AG08395 (cell line): ENCODE data around the gene ZFYVE19.

Experiments
- DNase-seq: peaks from one replicate; pipeline ENCODE4 v3.0.0; 2012; ENCODE audit warnings: mixed read lengths, low spot score

Gene ZFYVE19, protein sequence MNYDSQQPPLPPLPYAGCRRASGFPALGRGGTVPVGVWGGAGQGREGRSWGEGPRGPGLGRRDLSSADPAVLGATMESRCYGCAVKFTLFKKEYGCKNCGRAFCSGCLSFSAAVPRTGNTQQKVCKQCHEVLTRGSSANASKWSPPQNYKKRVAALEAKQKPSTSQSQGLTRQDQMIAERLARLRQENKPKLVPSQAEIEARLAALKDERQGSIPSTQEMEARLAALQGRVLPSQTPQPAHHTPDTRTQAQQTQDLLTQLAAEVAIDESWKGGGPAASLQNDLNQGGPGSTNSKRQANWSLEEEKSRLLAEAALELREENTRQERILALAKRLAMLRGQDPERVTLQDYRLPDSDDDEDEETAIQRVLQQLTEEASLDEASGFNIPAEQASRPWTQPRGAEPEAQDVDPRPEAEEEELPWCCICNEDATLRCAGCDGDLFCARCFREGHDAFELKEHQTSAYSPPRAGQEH

DNA sequence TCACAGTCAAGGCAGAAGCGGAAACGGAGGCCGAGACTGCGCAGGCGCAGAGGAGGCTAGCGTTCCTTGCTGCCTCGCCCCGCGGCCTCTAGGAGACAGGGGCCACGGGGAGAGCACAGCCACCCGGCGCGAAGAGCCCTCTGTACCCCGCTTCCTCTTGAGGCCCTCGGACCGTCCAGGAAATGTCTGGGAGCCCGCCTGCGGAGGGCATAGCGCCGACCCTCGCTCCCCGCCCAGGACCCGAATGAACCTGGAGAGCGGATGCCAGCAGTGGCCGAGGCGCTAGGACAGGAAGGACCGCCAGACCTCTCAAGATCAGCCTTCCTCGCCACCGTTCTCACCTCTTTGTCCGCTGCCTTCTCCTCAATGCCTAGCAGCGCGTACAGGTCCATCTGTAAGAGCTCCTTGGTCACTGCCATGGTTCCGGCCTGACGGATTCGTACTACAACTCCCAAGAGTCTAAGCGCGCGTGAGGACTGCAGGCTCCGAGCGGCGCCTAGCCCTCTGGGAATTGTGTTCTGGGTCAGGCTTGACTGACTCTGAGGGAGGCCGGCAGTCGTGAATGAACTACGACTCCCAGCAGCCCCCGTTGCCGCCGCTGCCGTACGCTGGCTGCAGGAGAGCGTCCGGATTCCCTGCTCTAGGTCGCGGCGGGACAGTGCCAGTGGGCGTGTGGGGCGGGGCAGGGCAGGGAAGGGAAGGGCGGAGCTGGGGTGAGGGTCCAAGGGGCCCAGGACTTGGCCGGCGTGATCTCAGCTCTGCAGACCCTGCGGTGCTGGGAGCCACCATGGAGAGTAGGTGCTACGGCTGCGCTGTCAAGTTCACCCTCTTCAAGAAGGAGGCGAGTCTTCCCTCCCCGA, at the start of gene ZFYVE19, which contains the start of gene DNAJC17:
TSS of gene ZFYVE19 (plus strand) at position 62 of the 860 bp plus-strand sequence. CDS start at position 563, 501 bp downstream.
TSS of gene DNAJC17 (minus strand) at position 446 of the 860 bp plus-strand sequence. CDS start at position 419, 27 bp downstream.
- DNase-seq, result peak; percentile 96

DNA sequence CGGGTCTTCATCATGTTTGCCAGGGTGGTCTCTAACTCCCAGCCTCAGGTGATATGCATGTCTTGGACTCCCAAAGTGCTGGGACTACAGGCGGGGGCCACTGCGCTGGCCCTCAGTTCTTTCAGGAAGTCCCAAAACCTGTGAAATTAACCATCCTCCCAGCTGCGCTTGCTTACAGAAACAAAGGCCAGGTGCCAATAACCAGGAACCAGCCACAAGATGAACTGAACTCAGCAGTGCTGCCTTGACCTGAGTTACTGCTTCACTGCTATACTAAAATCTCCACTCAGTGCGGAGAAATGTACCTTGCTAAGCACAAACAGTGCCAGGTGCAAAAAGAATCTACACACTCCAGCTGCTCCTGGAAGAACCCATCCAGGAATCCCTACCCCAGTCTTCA, 46.9 kb upstream of the ZFYVE19 start:
- DNase-seq, result no peak

DNA sequence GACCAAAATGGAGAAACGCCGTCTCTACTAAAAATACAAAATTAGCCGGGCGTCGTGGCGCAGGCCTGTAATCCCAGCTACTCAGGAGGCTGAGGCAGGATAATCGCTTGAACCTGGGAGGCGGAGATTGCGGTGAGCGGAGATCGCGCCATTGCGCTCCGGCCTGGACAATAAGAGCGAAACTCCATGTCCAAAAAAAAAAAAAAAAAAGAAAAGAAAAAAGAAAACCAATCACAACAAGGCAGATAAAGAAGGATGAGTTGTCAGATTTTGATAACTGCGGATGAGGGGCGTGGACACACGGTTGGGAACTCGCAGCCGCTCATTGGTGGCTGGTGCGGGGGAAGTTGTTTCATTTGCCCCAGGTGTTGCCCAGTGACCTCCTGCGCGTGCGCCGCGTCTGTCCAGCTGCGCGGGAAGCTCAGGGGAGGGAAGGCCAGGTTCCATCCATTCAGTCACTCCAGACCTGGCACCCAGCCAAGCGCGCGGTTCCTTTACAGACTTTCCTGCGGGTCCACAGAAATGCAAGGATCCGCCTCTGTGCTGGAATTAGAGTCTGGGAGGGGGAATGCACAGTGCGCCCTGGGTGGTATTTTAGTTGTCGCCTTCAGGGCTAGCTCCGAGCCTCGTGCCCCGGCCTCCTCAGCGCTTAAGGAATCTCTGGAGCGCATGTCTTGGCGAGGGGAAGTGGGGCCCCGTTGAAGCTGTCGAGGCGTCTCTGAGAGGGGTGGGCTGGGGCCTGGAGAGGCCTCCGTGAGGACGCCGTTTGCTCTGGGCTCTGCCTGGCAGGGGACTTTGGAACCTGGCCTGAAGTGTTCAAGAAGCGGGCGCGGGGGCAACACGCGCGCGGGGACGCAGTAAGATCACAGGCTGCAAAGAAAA, 43.7 kb upstream of the ZFYVE19 start:
- DNase-seq, result peak; percentile 26

DNA sequence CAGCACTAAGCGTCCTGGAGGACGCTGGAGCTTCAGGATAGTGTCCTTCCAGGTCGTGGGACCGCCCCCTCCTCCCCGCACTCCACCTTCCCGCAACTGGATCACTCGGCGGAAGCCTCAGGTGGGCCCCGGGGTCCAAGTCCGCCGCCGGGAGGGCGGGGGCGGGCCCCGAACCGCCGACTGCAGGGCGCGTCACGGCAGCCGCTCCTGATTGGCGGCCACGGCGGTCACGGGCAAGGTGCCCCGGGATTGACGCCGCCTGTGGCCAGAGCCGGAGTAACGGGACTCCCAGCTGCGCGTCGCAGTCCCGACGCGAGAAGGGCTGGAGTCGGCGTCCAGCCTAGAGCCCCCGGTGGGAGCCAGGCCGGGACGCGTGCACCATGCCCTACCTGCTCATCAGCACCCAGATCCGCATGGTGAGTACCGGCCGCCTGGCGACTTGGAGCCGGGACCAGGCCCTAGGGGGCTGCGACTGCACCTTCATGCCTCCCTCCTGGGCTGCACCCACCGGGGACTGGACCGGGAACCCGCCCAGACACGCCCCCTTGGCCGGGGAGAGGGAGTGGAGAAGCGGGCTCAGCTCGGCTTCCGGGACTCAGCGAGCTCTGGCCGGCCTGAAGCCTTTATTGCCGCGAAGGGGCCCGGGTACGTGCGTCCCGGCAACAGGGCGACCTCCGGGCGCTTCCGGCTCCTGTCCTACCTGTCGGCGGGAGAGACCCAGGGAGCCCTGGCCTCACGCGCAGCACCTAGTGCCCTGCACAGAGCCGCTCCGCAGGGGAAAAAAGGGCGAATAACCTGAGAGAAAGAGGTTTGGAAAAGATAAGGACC, 42.9 kb upstream of the ZFYVE19 start, which contains the start of gene GCHFR:
TSS of gene GCHFR (plus strand) at position 268 of the 828 bp plus-strand sequence. CDS start at position 381, 113 bp downstream.
- peak; percentile 80 for DNase-seq

DNA sequence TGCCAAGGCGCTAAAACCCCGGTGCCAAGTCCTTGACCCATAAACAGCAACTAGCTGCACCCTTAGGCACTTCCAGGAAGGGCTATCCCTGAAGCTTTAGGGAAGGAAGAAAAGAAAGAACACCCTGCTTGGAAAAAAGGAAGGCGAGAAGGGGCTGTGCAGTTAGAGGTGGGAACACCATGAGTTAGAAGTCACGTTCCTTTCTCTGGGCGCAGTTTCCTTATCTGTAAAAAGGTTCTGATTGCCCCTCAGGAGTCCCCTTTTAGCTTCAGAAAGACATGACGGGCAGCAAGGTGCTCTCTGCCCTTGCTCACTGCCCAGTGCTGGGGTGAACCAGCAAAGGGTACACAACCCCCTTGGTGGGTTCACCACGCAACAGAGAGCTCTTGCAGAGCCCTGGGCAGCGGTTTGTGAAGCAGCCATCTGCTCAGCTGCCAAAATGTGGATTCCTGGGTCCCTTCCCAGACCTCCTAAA, 42.2 kb upstream of the ZFYVE19 start:
- DNase-seq, result no peak

DNA sequence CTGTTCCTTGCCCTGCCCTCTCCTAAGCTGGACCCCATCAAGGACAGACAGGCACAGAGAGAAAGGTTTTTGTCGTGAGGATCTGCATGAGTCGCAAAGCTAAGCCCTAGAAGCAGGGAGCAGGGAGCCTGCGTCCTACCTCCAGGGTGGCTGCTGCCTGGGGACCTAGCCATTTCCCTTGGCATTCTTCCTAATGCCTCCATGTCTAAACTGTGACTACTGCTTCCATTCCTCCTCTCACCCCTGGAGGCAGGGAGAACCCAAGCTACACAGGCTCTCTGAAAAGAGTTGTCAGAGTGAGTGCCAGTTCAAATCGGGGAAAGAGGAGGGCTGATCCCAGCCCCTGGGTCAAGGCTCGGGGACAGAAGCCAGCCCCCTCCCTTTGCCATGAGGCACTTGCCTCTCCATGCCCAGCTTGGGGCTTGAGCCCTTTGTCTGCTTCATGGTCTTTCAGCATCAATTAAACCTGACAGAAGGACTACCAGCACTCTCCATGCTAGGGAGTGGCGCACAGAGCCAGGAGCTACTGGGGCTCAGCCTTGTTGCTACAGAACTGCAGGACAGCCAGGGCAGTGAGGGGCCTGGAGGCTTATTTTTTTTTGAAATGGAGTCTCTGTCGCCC, 40.6 kb upstream of the ZFYVE19 start:
- peak; percentile 40 for DNase-seq

DNA sequence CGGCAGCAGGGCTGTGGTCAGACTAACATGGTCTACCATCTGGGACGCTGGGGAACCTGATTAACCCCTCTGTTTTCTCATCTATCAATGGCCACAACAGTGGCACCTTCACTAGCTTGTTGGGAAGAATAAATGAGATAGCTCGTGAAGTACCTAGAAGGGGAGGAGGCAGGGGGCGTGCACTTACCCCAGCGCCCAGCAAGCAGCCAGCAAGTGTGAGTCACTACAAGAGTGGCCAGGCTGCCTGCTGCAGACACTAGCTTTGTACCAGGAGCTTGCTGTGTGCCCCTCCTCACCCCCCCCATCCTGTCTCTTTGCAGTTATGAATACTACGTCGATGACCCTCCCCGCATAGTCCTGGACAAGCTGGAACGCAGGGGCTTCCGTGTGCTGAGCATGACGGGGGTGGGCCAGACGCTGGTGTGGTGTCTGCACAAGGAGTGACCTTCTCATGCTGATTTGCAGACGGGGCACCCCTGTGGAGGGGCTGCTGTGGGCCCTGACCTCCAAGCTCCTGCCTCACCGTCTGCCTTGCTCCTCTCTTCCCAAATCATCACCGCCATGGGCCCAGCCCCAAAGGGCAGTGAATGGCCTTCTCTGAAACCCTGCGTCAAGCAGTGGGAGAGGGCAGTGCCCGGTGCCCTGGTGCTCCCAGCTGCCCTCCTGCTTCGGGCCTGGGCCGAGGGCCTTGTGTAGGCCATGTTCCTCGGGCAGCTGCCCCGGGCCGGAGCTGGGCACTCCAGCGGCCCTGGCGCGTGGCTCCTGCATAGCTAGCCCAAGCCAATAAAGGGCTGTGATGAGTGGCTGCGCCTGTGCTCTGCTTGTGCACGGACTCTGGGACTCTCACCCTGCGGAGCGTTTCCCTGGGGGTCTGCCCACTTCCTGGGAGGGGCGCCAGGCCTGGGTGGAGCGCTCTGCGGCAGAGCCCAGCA, 39.7 kb upstream of the ZFYVE19 start:
- peak; percentile 29 for DNase-seq

DNA sequence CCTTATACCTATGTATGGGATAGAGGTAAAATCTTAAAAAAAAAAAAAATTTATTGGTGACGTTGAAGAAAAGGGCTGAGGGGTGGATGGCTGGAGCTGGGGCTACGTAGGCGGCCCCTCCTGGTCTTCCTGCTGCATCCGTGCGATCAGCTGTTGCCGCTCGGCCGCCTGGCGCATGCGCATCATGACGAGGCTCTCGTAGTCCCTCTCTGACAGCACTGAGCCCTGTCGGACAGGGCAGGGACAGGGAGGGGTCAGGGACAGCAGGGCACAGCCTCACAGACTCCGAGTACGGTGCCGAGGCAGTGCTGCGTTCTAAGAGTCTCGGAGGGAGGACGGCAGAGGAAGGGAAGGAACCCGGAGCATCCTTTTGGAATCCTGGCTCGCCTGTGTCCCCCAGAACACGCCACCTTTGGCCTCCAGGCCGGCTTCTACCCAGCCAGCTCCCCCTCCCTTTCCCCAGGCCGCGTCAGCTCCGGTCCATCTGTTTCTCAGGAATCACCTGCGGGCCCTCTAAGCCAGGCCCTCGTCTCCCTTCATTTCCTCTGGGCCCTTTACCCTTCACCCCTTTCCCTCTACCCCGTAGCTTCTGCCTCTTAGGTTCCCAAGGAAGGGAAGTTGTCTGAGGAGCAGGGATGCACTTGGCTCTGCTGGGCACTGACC, 38.9 kb upstream of the ZFYVE19 start:
- no peak for DNase-seq

DNA sequence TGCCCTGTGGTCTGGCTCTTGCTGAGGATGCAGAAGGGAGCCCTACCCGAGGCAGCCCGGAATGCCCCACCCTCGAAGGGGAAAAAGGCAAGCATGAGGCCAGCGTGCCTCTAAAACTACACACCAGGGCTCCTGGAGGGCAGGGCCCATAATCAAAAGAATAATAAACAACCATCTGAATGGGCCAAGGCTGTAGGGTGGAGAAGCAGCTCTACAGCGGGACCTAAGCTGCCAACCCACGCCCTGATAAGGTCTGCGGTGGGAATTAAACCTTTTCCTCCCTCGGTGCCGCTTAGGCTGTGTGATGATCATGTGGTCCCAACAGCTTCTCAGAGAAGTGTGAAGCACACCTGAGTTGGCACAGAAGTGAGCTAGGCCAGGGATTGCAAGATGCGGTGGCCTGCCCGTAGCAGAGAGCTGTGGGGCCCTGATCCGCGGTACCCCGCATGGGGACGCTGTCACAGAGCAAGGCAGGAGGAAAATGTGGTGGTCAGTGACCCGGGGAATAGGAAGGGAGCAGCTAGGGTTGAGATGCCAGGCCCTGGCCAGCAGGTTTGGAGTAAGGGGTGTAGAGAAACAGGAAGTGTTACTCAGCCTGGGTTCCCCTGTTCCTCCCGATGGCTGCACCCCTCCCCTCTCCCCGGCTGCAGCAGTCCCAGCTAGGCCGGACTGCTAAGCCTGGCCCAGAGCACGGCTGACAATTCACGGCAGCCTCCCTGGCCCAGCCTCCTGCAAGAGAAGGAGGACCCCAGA, 38.2 kb upstream of the ZFYVE19 start:
- no peak for DNase-seq

DNA sequence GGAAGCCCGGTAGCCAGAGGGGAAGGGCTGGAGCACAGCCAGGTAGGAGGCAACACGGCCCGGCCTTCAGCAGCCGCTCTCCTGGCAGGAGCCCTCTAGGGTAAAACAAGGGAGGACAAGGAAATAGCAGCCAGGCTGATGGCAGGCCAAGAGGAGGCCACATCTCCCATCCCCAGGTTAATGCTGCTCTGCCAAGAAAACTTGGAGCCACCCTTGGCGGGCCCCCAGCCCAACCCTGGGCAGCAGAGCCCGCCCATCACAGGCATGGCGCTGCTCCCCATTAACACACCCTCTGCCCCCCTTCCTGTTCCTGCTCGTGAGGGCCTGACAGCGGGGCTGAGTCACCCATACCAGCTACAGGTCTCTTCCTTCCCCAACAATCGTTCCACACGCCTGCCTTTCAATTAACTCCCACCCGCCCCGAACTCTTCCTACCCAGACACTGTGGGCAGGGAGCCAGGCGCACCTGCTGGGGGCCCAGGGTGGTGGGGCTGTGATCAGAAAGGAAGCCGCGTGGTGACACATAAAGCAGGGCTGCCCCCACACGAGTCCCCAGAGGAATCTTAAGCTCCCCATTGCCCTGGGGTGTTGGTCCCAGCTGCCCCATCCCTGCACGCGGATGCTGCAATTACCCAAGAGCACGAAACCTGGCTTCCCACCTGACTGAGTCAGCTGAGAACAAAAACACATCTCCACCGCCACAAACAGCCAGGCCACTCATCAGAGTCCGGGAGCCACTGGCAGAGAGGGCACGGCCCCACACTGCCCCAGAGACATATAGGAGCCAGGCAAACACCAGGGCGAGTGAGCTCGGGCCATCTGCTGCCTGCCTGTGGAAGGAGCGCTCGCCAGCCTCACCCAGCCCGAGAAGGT, 37.4 kb upstream of the ZFYVE19 start, which contains the start of gene C15orf62:
TSS of gene C15orf62 (plus strand) at position 707 of the 873 bp plus-strand sequence. CDS start 516 bp downstream, outside the sequence.
- DNase-seq, result no peak

DNA sequence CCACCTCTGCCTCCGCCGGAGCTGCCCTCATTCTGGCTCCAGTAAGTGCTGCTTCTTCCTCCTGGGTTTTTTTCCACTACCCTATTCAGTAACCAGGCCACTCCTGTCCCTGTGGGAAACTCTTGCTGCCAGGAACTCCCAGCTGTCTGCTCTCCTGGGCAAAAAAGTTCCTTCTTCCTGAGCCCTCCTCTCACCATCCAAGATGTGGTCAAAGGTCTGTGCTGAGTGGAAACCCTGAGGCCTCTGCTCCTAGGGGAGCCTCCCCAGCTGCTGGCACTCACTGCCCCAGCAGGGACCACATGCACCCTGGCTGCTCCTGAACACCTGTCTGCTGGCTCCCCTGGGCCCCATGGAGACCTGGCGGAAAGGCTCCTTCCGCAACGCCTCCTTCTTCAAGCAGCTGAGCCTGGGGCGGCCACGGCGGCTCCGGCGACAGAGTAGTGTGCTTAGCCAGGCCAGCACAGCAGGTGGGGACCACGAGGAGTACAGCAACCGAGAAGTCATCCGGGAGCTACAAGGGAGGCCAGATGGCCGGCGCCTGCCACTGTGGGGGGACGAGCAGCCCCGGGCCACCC, 36.7 kb upstream of the ZFYVE19 start:
- DNase-seq, result no peak

DNA sequence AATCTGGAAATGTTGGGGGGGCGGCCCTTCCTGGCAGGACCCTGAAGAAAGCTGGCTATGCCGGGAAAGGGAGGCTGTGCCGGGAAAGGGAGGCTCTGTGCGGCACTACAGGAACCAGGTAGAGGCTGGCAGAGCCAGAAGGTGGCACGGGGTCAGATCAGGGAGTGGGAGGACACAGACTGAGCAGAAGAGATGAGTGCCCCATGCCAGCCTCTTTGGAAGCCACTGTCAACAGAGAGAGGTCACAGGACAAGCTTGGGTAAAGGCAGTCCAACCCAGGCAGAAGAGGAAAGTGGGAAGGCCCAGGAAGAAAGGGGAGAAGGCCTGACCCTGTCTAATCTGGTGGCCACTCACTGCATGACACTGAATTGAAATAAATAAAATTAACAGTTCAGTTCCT, 35.6 kb upstream of the ZFYVE19 start:
- DNase-seq, result no peak

DNA sequence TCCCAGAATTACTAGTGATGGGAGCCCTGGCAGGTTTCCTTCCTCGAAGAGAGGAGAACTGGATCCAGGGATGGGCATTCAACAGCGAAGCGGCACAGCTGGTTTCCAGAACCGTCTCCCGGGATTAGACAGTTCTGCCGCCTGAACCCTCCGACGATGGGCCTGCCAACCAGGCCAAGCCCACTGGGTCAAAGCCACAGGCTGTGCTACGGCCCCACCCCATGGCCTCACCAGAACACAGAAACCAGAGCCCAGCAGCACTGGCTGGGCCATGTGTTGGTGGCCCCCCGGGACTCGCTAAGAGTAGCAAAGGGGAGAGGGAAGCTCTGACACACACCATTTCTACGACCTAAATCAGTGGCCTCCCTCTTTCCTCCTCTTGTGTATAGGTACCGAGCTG, 34.9 kb upstream of the ZFYVE19 start:
- DNase-seq, result no peak

DNA sequence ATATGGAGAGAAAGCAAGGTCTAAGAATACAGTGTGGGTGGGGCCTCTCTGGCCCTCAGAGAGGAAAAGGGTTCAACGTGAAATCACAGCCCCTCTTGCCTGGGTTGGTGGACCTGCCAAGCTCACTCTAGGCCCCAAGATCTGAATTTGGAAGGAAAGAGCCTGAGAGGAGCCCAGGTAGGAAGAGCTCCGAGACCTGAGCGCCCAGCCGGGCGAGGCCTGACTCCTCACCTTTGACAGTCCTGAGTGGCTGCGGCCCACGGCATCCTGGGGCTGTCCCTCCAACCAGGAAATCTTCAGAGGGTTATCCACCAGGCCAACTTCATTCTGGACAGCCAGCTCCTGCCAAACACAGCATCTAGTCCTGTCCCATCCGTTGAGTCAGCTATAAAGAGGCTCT, 33.4 kb upstream of the ZFYVE19 start:
- DNase-seq, result no peak

DNA sequence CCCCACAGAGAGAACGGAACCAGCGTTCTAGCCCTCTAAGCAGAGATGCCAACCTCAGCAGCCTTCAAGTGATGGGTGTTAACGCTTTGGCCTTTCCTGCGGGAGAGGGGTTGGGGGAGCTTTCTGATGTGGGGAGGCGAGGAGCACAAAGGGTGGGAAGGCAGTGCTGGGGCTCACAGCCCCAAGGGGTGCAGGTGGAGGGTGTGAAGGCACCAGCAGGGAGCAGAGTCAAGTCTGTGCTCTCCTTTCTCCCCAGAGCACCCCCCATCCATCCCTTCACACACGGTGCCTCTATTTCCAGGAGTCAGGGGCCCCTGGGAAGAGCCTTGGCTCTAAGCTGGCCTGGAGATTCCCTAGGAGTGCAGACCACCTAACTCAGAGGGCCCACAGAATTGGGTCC, 33.0 kb upstream of the ZFYVE19 start:
- DNase-seq, result no peak

DNA sequence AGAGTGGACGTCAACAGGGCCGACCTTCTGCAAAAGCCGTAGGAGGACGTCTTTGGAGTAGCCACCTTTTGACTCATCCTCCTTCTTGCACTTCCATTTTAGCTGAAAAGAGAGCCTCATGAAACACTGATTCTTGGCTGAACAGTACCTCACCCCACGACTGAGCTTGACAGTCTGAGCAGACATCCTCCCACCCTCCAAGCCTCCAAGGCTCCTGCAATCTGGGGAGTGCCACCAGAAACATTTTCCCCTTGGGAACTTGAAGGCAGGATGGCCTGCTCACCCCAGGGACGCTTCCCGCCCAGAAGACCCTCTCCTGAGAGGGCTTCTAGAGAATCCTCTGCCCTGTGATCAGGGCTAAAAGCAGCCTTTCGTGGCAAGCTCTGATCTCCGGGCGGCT, 31.9 kb upstream of the ZFYVE19 start:
- no peak for DNase-seq
